OCI-LY7 (cell line): ENCODE measurements around the gene OIP5. TPM values are rescaled to one million over a fixed set of nuclear protein-coding genes. Genes with fewer than 3 reads are reported as not detected.

Source experiments
- BruUV-seq: library from RNA; stranded (reverse); fragments of 400-500 nt; replicated peaks from 2 replicates; lab custom pipeline; 2021; lab: Mats Ljungman, UMichigan
- CTCF ChIA-PET: fragments of 300-600 bp; sonication (Branson Sonifier 250); formaldehyde crosslinking; loops from one replicate; lab custom pipeline; 2022; ENCODE audit warnings: antibody characterized with exemption; ENCODE audit not compliant: unreplicated experiment; lab: Charles Lee
- POLR2A ChIA-PET: fragments of 300-600 bp; sonication (Branson Sonifier 250); formaldehyde crosslinking; loops from one replicate; lab custom pipeline; 2022; ENCODE audit warnings: antibody characterized with exemption; lab: Charles Lee
- DNase-seq: peaks from one replicate; pipeline ENCODE4 v3.0.0-alpha.2; 2015; ENCODE audit warnings: low spot score
- H2AFZ ChIP-seq: fragments of 200-600 bp; sonication (generic), shearing (Covaris generic); 2 replicates; pipeline ENCODE4 v1.6.1; 2014; ENCODE audit warnings: mild to moderate bottlenecking, antibody characterized with exemption, low read length, moderate library complexity
- H3K27ac ChIP-seq: fragments of 200-600 bp; sonication (generic); 2 replicates; pipeline ENCODE4 v1.5.1; 2014; ENCODE audit warnings: mixed run types, low read depth, mild to moderate bottlenecking, moderate library complexity, low read length, inconsistent platforms; ENCODE audit not compliant: poor library complexity, severe bottlenecking
- H3K36me3 ChIP-seq: fragments of 200-600 bp; sonication (generic); 2 replicates; pipeline ENCODE4 v1.6.1; 2014; ENCODE audit warnings: mild to moderate bottlenecking, antibody characterized with exemption, low read length, moderate library complexity, mixed read lengths; ENCODE audit not compliant: insufficient read depth
- H3K4me1 ChIP-seq: fragments of 200-600 bp; sonication (generic); 2 replicates; pipeline ENCODE4 v1.5.1; 2014; ENCODE audit warnings: mild to moderate bottlenecking, low read length; ENCODE audit not compliant: insufficient read depth, poor library complexity, severe bottlenecking
- H3K4me2 ChIP-seq: fragments of 200-600 bp; sonication (generic); 2 replicates; pipeline ENCODE4 v1.6.1; 2014; ENCODE audit warnings: mild to moderate bottlenecking, low read length
- H3K4me3 ChIP-seq: fragments of 200-600 bp; sonication (generic); 2 replicates; pipeline ENCODE4 v1.5.1; 2014; ENCODE audit warnings: mild to moderate bottlenecking, low read depth, low read length; ENCODE audit not compliant: poor library complexity, severe bottlenecking
- H3K79me2 ChIP-seq: fragments of 200-600 bp; sonication (generic); 2 replicates; pipeline ENCODE4 v1.6.1; 2016; ENCODE audit warnings: low read depth, mild to moderate bottlenecking, low read length, moderate library complexity, mixed read lengths; ENCODE audit not compliant: insufficient read depth
- H3K9me2 ChIP-seq: fragments of 200-600 bp; sonication (generic); 2 replicates; pipeline ENCODE4 v1.6.1; 2016; ENCODE audit warnings: mild to moderate bottlenecking, low read length, mixed read lengths; ENCODE audit not compliant: insufficient read depth
- H3K9me3 ChIP-seq: fragments of 200-600 bp; sonication (generic); 2 replicates; pipeline ENCODE4 v1.6.1; 2014; ENCODE audit warnings: mild to moderate bottlenecking, mixed run types, low read length, mixed read lengths
- H4K20me1 ChIP-seq: fragments of 200-600 bp; sonication (generic); 2 replicates; pipeline ENCODE4 v1.6.1; 2014; ENCODE audit warnings: mild to moderate bottlenecking, antibody characterized with exemption, low read length, moderate library complexity, mixed read lengths; ENCODE audit not compliant: insufficient read depth
- EZH2phosphoT487 ChIP-seq: fragments of 200-600 bp; sonication (generic); IDR thresholded peaks from 2 replicates; pipeline ENCODE4 v1.6.1; 2018; ENCODE audit warnings: low read depth, borderline replicate concordance, mild to moderate bottlenecking, mixed run types, antibody characterized with exemption, low read length, moderate library complexity, mixed read lengths
- intact Hi-C: fragments of 100-400 bp; cut with micrococcal nuclease; formaldehyde crosslinking; loops from one replicate; pipeline ENCODE4 v1.10.0; 2022; ENCODE audit not compliant: unreplicated experiment
- total RNA-seq, 2 experiments: library from RNA; depleted of rRNA in 1 of 2; stranded (reverse); fragments of >200 nt in 1 of 2; shearing (Covaris generic) in 1 of 2; gene quantifications; 2 replicates each; pipeline ENCODE4 v1.2.3, GENCODE V29; 2014 to 2022
- TF ChIP-seq, protein P1 (sequence below): fragments of 200-600 bp; sonication (generic); conservative IDR thresholded peaks from 2 replicates; pipeline ENCODE4 v1.5.1; 2014; ENCODE audit warnings: mild to moderate bottlenecking, antibody characterized with exemption, low read length, moderate library complexity, mixed read lengths

OIP5 gene
- total RNA-seq, 2 experiments from 2014 or later: 28.4 to 42.5 TPM

DNA sequence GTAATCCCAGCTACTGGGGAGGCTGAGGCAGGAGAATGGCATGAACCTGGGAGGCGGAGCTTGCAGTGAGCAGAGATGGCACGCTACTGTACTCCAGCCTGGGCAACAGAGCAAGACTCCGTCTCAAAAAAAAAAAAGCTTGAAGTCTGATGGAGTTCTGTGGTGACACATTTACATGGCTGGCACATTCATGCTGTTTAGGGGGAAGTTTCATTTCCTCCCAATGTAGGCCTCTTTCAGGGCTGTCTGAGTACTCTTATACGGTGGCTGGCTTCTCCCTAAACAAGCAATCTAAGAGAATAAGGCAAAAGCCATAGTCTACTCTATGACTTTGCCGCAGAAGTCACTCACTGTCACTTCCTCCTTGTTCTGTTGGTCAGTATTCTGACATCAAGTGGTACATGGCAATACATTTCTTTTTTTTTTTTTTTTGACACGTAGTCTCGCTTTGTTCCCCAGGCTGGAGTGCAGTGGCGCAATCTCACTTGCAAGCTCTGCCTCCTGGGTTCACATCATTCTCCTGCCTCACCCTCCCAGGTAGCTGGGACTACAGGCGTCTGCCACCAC, 41.2 kb downstream of the OIP5 start:
- no peak for TF ChIP-seq EZH2phosphoT487
- TF ChIP-seq, protein P1, sequence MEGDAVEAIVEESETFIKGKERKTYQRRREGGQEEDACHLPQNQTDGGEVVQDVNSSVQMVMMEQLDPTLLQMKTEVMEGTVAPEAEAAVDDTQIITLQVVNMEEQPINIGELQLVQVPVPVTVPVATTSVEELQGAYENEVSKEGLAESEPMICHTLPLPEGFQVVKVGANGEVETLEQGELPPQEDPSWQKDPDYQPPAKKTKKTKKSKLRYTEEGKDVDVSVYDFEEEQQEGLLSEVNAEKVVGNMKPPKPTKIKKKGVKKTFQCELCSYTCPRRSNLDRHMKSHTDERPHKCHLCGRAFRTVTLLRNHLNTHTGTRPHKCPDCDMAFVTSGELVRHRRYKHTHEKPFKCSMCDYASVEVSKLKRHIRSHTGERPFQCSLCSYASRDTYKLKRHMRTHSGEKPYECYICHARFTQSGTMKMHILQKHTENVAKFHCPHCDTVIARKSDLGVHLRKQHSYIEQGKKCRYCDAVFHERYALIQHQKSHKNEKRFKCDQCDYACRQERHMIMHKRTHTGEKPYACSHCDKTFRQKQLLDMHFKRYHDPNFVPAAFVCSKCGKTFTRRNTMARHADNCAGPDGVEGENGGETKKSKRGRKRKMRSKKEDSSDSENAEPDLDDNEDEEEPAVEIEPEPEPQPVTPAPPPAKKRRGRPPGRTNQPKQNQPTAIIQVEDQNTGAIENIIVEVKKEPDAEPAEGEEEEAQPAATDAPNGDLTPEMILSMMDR: no peak
- peaks cover 44% of the 10 kb centered on the region for H3K4me1 ChIP-seq
- no peak overlapping the region for H2AFZ ChIP-seq
- peak overlapping the region; percentile 24 for H3K4me2 ChIP-seq
- H3K36me3 ChIP-seq: peaks cover 92% of the 10 kb centered on the region
- H3K9me2 ChIP-seq: no peaks in the 10 kb centered on the region
- CTCF ChIA-PET: interaction anchor here (0.6 kb wide), 1 partner anchor 275 kb away, joined by 9 read pairs; no protein-coding TSS in a partner anchor
- intact Hi-C loops: no loop called here
- no peak overlapping the region for H3K4me3 ChIP-seq
- H3K27ac ChIP-seq: peak overlapping the region; percentile 37
- BruUV-seq: no TSS peak
- DNase-seq: peak; percentile 76
- no peaks in the 10 kb centered on the region for H3K9me3 ChIP-seq
- no peaks in the 10 kb centered on the region for H4K20me1 ChIP-seq
- POLR2A ChIA-PET: interaction anchor here (0.7 kb wide), 1 partner anchor 483 kb away, joined by 4 read pairs; no protein-coding TSS in a partner anchor
- peaks cover 56% of the 10 kb centered on the region for H3K79me2 ChIP-seq

DNA sequence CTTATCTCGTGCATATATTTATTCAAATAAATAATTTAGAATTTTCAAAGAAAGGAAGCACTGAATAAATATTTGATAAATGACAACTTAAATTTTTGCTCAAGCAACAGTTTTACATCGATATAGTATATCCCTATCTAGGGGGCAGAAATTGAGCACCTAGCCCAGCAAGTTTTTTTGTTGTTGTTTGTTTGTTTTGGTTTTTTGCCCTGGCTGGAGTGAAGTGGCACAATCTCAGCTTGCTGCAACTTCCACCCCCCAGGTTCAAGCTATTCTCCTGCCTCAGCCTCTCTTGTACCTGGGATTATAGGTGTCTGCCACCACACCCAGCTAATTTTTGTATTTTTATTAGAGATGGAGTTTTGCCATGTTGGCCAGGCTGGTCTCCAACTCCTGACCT, 42.4 kb downstream of the OIP5 start:
- no peaks in the 10 kb centered on the region for H3K9me2 ChIP-seq
- CTCF ChIA-PET: no interaction called here
- no peak overlapping the region for H2AFZ ChIP-seq
- no TSS peak for BruUV-seq
- no peak for DNase-seq
- TF ChIP-seq, protein P1: no peak
- TF ChIP-seq EZH2phosphoT487: no peak
- H3K4me1 ChIP-seq: peaks cover 52% of the 10 kb centered on the region
- H3K79me2 ChIP-seq: peaks cover 62% of the 10 kb centered on the region
- peaks cover 6% of the 10 kb centered on the region; the same call in 1 of the 2 replicates for H4K20me1 ChIP-seq
- H3K4me2 ChIP-seq: no peak overlapping the region
- POLR2A ChIA-PET: interaction anchor here (0.7 kb wide), 2 partner anchors 18 to 153 kb away, joined by 3 to 5 read pairs; no protein-coding TSS in a partner anchor
- no peaks in the 10 kb centered on the region for H3K9me3 ChIP-seq
- intact Hi-C loops: no loop called here
- H3K36me3 ChIP-seq: peaks cover 92% of the 10 kb centered on the region
- no peak overlapping the region for H3K4me3 ChIP-seq
- H3K27ac ChIP-seq: no peak overlapping the region

DNA sequence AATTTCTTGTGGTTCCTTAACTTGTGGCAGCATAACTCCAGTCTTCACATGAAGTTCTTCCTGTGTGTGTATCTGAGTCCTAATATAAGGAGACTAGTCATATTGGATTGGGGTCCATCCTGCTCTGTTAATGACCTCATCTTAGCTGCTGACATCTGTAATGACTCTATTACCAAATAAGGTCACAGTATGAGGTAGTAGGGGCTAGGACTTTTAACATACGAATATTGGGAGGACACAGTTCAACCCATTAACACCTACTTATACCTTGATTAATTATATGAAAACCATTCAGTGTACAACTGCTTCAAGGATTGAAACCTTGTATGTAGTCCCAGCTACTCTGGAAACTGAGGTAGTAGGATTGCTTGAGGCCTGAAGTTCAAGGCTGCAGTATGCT, 43.9 kb downstream of the OIP5 start:
- Histone ChIP-seq H3K4me3 (no peak overlapping the region), H3K79me2 (peaks cover 64% of the 10 kb centered on the region), H3K36me3 (peaks cover 85% of the 10 kb centered on the region), H3K9me3 (no peaks in the 10 kb centered on the region), H3K4me2 (0 out of 2 replicates have a peak overlapping the region, but pooled peaks have one; percentile 0), H4K20me1 (peaks cover 12% of the 10 kb centered on the region; the same call in 1 of the 2 replicates), H3K9me2 (no peaks in the 10 kb centered on the region), H3K27ac (no peak overlapping the region), H3K4me1 (peaks cover 54% of the 10 kb centered on the region), H2AFZ (no peak overlapping the region)
- intact Hi-C loops: no loop called here
- CTCF ChIA-PET: no interaction called here
- no TSS peak for BruUV-seq
- no peak for DNase-seq
- POLR2A ChIA-PET: no interaction called here
- TF ChIP-seq EZH2phosphoT487: no peak
